Measurements from ENCODE around the gene TENM3.

The TENM3 gene

GRCh38 chr4:182324282-182324681, 81.1 kb downstream of the TENM3 start:
- Histone ChIP-seq H3K36me3 (ENCODE audit: low read length) (no peaks in the 10 kb centered on the region), H3K79me2 (ENCODE audit: insufficient read depth, low read length) (no peaks in the 10 kb centered on the region)
- no peak for TF ChIP-seq EZH2phosphoT487 (conservative IDR thresholded peaks at IDR 0.05; ENCODE audit: low read length)
- TF ChIP-seq, protein P1, sequence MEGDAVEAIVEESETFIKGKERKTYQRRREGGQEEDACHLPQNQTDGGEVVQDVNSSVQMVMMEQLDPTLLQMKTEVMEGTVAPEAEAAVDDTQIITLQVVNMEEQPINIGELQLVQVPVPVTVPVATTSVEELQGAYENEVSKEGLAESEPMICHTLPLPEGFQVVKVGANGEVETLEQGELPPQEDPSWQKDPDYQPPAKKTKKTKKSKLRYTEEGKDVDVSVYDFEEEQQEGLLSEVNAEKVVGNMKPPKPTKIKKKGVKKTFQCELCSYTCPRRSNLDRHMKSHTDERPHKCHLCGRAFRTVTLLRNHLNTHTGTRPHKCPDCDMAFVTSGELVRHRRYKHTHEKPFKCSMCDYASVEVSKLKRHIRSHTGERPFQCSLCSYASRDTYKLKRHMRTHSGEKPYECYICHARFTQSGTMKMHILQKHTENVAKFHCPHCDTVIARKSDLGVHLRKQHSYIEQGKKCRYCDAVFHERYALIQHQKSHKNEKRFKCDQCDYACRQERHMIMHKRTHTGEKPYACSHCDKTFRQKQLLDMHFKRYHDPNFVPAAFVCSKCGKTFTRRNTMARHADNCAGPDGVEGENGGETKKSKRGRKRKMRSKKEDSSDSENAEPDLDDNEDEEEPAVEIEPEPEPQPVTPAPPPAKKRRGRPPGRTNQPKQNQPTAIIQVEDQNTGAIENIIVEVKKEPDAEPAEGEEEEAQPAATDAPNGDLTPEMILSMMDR (IDR thresholded peaks at IDR 0.05; ENCODE audit: insufficient read depth, low read length, poor library complexity, severe bottlenecking), result no peak

DNA sequence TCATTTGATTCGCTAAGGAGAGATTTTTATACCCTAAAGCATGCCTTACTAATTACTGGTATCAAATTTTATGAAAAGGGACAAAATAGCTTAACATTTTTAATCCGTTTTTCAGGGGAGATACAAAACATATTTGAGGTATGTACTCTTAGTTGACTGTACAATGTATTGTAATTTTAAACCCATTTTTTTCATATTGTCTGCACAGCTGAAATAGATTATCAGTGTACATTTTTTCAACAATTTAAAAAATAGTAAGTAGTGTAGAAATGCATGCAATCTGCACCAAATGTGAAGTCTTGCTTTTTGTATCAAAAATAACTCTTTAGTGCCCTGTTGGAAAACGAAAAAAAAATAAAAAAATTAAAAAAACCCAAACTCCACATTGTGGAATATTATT, 82.2 kb downstream of the TENM3 start:
- H3K36me3 ChIP-seq (ENCODE audit: low read length), result no peaks in the 10 kb centered on the region
- H3K9ac ChIP-seq (ENCODE audit: low read length), result no peak overlapping the region
- H3K9me3 ChIP-seq (ENCODE audit: insufficient read depth, low read length), result no peaks in the 10 kb centered on the region
- no peak overlapping the region for H3K27ac ChIP-seq (ENCODE audit: low read depth, low read length)
- H3K4me3 ChIP-seq (ENCODE audit: insufficient read depth, low read length, poor library complexity, severe bottlenecking), result no peak overlapping the region
- H3K9me2 ChIP-seq (replicated peaks; ENCODE audit: insufficient read depth, low read length), result no peaks in the 10 kb centered on the region
- no peaks in the 10 kb centered on the region for H4K20me1 ChIP-seq (ENCODE audit: low read depth, low read length)
- H3K4me2 ChIP-seq (ENCODE audit: low read depth, low read length, poor library complexity, severe bottlenecking), result no peak overlapping the region
- no peak for TF ChIP-seq EZH2phosphoT487 (conservative IDR thresholded peaks at IDR 0.05; ENCODE audit: low read length)
- TF ChIP-seq, protein P1 (IDR thresholded peaks at IDR 0.05; ENCODE audit: insufficient read depth, low read length, poor library complexity, severe bottlenecking), result no peak
- H3K79me2 ChIP-seq (ENCODE audit: insufficient read depth, low read length), result no peaks in the 10 kb centered on the region
- H3K27me3 ChIP-seq (ENCODE audit: low read length), result no peaks in the 10 kb centered on the region
- H2AFZ ChIP-seq (ENCODE audit: low read depth, low read length, severe bottlenecking), result no peak overlapping the region
- no peaks in the 10 kb centered on the region for H3F3A ChIP-seq (ENCODE audit: insufficient read depth)

More at GRCh38 chr4:182324282-182324681, 81.1 kb downstream of the TENM3 start:
- no peak overlapping the region for H3K27ac ChIP-seq (ENCODE audit: low read depth, low read length)
- H2AFZ ChIP-seq (ENCODE audit: low read depth, low read length, severe bottlenecking), result no peak overlapping the region
- H3K9me2 ChIP-seq (replicated peaks; ENCODE audit: insufficient read depth, low read length), result no peaks in the 10 kb centered on the region
- no peak overlapping the region for H3K4me3 ChIP-seq (ENCODE audit: insufficient read depth, low read length, poor library complexity, severe bottlenecking)
- no peak overlapping the region for H3K4me2 ChIP-seq (ENCODE audit: low read depth, low read length, poor library complexity, severe bottlenecking)
- no peak overlapping the region for H3K9ac ChIP-seq (ENCODE audit: low read length)
- no peaks in the 10 kb centered on the region for H3K27me3 ChIP-seq (ENCODE audit: low read length)
- H3F3A ChIP-seq (ENCODE audit: insufficient read depth), result no peaks in the 10 kb centered on the region
- H3K9me3 ChIP-seq (ENCODE audit: insufficient read depth, low read length), result no peaks in the 10 kb centered on the region
- no peaks in the 10 kb centered on the region for H4K20me1 ChIP-seq (ENCODE audit: low read depth, low read length)

- H3K27ac ChIP-seq (ENCODE audit: low read depth, low read length), result no peak overlapping the region
- H3K36me3 ChIP-seq (ENCODE audit: low read length), result no peaks in the 10 kb centered on the region
- H3K27me3 ChIP-seq (ENCODE audit: low read length), result no peaks in the 10 kb centered on the region
- H3K9me3 ChIP-seq (ENCODE audit: insufficient read depth, low read length), result no peaks in the 10 kb centered on the region
- no peak overlapping the region for H3K4me2 ChIP-seq (ENCODE audit: low read depth, low read length, poor library complexity, severe bottlenecking)
- no peaks in the 10 kb centered on the region for H4K20me1 ChIP-seq (ENCODE audit: low read depth, low read length)
- no peak overlapping the region for H3K4me3 ChIP-seq (ENCODE audit: insufficient read depth, low read length, poor library complexity, severe bottlenecking)
- no peaks in the 10 kb centered on the region for H3K79me2 ChIP-seq (ENCODE audit: insufficient read depth, low read length)
- H2AFZ ChIP-seq (ENCODE audit: low read depth, low read length, severe bottlenecking), result no peak overlapping the region
- H3F3A ChIP-seq (ENCODE audit: insufficient read depth), result no peaks in the 10 kb centered on the region
- H3K9me2 ChIP-seq (replicated peaks; ENCODE audit: insufficient read depth, low read length), result no peaks in the 10 kb centered on the region
- TF ChIP-seq, protein P1 (IDR thresholded peaks at IDR 0.05; ENCODE audit: insufficient read depth, low read length, poor library complexity, severe bottlenecking), result no peak
- TF ChIP-seq EZH2phosphoT487 (conservative IDR thresholded peaks at IDR 0.05; ENCODE audit: low read length), result no peak
- no peak overlapping the region for H3K9ac ChIP-seq (ENCODE audit: low read length)
Observed at GRCh38 chr4:182325848-182326255, 82.7 kb downstream of the TENM3 start.
